Measurements from ENCODE around the gene SUCLA2. TPM values are rescaled to one million over a fixed set of nuclear protein-coding genes. Genes with fewer than 3 reads are reported as not detected.

SUCLA2 gene
- total and polyA plus RNA-seq, 2 experiments from 2014 or later = 56.0 to 84.2 TPM

- H3K27ac ChIP-seq (ENCODE audit: low read depth) = peak overlapping the region; percentile 90
- no peaks in the 10 kb centered on the region for H3K79me2 ChIP-seq (replicated peaks; ENCODE audit: insufficient read depth)
- peaks cover 30% of the 10 kb centered on the region for H3K4me1 ChIP-seq (ENCODE audit: insufficient read depth)
- H3K27me3 Mint-ChIP-seq (ENCODE audit: insufficient read depth, low read depth, poor library complexity) = peaks cover 14% of the 10 kb centered on the region
- peaks cover 34% of the 10 kb centered on the region for H3K4me1 Mint-ChIP-seq
- no peak for TF ChIP-seq ZNF114 (CRISPR knock-in tag; IDR thresholded peaks at IDR 0.05)
- TF ChIP-seq, protein P1, sequence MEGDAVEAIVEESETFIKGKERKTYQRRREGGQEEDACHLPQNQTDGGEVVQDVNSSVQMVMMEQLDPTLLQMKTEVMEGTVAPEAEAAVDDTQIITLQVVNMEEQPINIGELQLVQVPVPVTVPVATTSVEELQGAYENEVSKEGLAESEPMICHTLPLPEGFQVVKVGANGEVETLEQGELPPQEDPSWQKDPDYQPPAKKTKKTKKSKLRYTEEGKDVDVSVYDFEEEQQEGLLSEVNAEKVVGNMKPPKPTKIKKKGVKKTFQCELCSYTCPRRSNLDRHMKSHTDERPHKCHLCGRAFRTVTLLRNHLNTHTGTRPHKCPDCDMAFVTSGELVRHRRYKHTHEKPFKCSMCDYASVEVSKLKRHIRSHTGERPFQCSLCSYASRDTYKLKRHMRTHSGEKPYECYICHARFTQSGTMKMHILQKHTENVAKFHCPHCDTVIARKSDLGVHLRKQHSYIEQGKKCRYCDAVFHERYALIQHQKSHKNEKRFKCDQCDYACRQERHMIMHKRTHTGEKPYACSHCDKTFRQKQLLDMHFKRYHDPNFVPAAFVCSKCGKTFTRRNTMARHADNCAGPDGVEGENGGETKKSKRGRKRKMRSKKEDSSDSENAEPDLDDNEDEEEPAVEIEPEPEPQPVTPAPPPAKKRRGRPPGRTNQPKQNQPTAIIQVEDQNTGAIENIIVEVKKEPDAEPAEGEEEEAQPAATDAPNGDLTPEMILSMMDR (conservative IDR thresholded peaks at IDR 0.05; ENCODE audit: low read depth in 2 of 2) = no peak
- TF ChIP-seq POLR2AphosphoS5 (IDR thresholded peaks at IDR 0.05; ENCODE audit: low read depth) = no peak
- no peak overlapping the region for H2AFZ ChIP-seq
- H3K4me3 ChIP-seq = no peak overlapping the region
- H3K9me2 ChIP-seq (ENCODE audit: insufficient read depth) = no peaks in the 10 kb centered on the region
- H3K27ac Mint-ChIP-seq = peak overlapping the region; percentile 70
- no peak overlapping the region for H3K4me3 Mint-ChIP-seq
- H3F3A ChIP-seq (replicated peaks; ENCODE audit: low read depth) = no peaks in the 10 kb centered on the region
- no peaks in the 10 kb centered on the region for H3K27me3 ChIP-seq (ENCODE audit: insufficient read depth)
- peak; percentile 41 for ATAC-seq
- peaks cover 17% of the 10 kb centered on the region for H3K9me3 Mint-ChIP-seq
- H3K4me2 ChIP-seq = peak overlapping the region; percentile 41
- H3K36me3 Mint-ChIP-seq (ENCODE audit: low read depth) = peaks cover 25% of the 10 kb centered on the region
- peaks cover 7% of the 10 kb centered on the region for H3K36me3 ChIP-seq (ENCODE audit: insufficient read depth)
- H4K20me1 ChIP-seq (replicated peaks; ENCODE audit: insufficient read depth) = no peaks in the 10 kb centered on the region
- peak; percentile 24 for DNase-seq (ENCODE audit: low spot score)
Observed at GRCh38 chr13:47932950-47933923, 67.8 kb downstream of the SUCLA2 start.

DNA sequence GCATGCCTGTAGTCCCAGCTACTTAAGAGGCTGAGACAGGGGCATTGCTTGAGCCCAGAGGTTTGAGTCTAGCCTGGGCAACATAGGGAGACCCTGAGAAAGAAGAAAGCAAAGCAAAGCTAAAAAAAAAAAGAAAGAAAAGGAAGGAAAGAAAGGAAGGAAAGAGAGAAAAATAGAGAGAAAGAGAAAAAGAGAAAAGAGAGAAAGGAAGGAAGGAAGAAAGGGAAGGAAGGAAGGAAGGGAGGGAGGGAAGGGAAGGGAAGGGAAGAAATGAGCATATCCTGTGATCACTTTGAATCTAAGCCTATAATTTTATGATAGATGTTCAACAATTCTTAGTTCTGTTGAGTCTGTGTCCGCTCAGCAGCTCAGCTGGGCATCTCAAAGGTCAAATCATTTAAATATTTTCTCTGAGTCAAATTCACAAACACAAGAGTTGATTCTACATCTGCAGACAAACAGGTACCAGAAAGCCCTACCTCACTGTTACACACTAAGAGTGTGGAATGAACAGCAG lies 70.4 kb downstream of the SUCLA2 start:
- Histone ChIP-seq H3K27ac (ENCODE audit: low read depth) (no peak overlapping the region), H3K4me2 (no peak overlapping the region), H3K4me3 (no peak overlapping the region), H3K36me3 (ENCODE audit: insufficient read depth) (no peaks in the 10 kb centered on the region), H3K4me1 (ENCODE audit: insufficient read depth) (peaks cover 30% of the 10 kb centered on the region), H3K27me3 (ENCODE audit: insufficient read depth) (no peaks in the 10 kb centered on the region), H2AFZ (no peak overlapping the region), H4K20me1 (replicated peaks; ENCODE audit: insufficient read depth) (no peaks in the 10 kb centered on the region), H3F3A (replicated peaks; ENCODE audit: low read depth) (no peaks in the 10 kb centered on the region), H3K9me2 (ENCODE audit: insufficient read depth) (no peaks in the 10 kb centered on the region), H3K79me2 (replicated peaks; ENCODE audit: insufficient read depth) (no peaks in the 10 kb centered on the region)
- ATAC-seq (no peak), DNase-seq (ENCODE audit: low spot score) (no peak)
- Mint-ChIP-seq H3K4me3 (no peak overlapping the region), H3K4me1 (peaks cover 34% of the 10 kb centered on the region), H3K27me3 (ENCODE audit: insufficient read depth, low read depth, poor library complexity) (peaks cover 13% of the 10 kb centered on the region), H3K36me3 (ENCODE audit: low read depth) (peaks cover 1% of the 10 kb centered on the region), H3K27ac (no peak overlapping the region), H3K9me3 (0 out of 3 replicates have a peak, but pooled peaks cover 2% of the 10 kb centered on the region)
- TF ChIP-seq EZH2 (IDR thresholded peaks at IDR 0.05; ENCODE audit: low read depth, unreplicated experiment) (no peak), ZNF462 (CRISPR knock-in tag; IDR thresholded peaks at IDR 0.05) (no peak), ZNF114 (CRISPR knock-in tag; IDR thresholded peaks at IDR 0.05) (no peak), ETS1 (IDR thresholded peaks at IDR 0.05) (no peak), JUNB (IDR thresholded peaks at IDR 0.05; ENCODE audit: unreplicated experiment) (no peak)
- TF ChIP-seq, protein P1 (conservative IDR thresholded peaks at IDR 0.05; ENCODE audit: low read depth in 2 of 2) = no peak

Data from GM23338 (cell line).